B cell (primary cell): ENCODE measurements around the gene C11orf21. TPM values are rescaled to one million over a fixed set of nuclear protein-coding genes. Genes with fewer than 3 reads are reported as not detected.

Experiments used
- ATAC-seq: fragments of 200-7000 bp; cut with Tn5 transposase; one replicate; pipeline ENCODE4 v1.10.0; 2021; ENCODE audit warnings: low read depth, mild to moderate bottlenecking, moderate number of reproducible peaks, moderate library complexity
- CTCF ChIA-PET: fragments of 350-600 bp; sonication (Branson Sonifier 250); formaldehyde crosslinking; loops from one replicate; lab custom pipeline; 2021; ENCODE audit warnings: antibody characterized with exemption, inconsistent platforms; lab: Charles Lee
- POLR2A ChIA-PET: fragments of 350-600 bp; sonication (Branson Sonifier 250); formaldehyde crosslinking; loops from one replicate; lab custom pipeline; 2021; ENCODE audit warnings: antibody characterized with exemption; lab: Charles Lee
- DNase-seq: peaks from one replicate; pipeline ENCODE4 v3.0.0; 2013
- H2AFZ ChIP-seq: 2 replicates; pipeline ENCODE4 v1.6.1; 2012; ENCODE audit warnings: mild to moderate bottlenecking, low read depth, low read length; ENCODE audit not compliant: insufficient read depth, poor library complexity, severe bottlenecking
- H3K27ac ChIP-seq, 2 donors: 1 replicate in 1 of 2; 2 replicates in 1 of 2; pipeline ENCODE4 v1.5.1; 2012 to 2013; ENCODE audit warnings: low read length in 2 of 2, mild to moderate bottlenecking in 2 of 2, moderate library complexity in 1 of 2
- H3K27me3 ChIP-seq, 4 experiments: fragments of 200-600 bp in 1 of 4; sonication (generic) in 1 of 4; replicated peaks in 1 of 4; 1 replicate in 2 of 4; 2 replicates in 2 of 4; pipeline versions ENCODE4 v1.6.1 to v1.7.0; 2013 to 2016; ENCODE audit warnings: low read length in 3 of 4, mild to moderate bottlenecking in 2 of 4, mixed read lengths in 1 of 4, moderate library complexity in 1 of 4; ENCODE audit not compliant: insufficient read depth in 4 of 4, control insufficient read depth in 3 of 4; ENCODE audit errors: control extremely low read depth in 1 of 4
- H3K36me3 ChIP-seq, 2 experiments: replicated peaks in 1 of 2; 1 replicate in 1 of 2; 2 replicates in 1 of 2; pipeline versions ENCODE4 v1.6.1 to v1.7.1; 2013; ENCODE audit warnings: low read length in 1 of 2; ENCODE audit not compliant: insufficient read depth in 2 of 2, control insufficient read depth in 1 of 2; ENCODE audit errors: control extremely low read depth in 1 of 2, extremely low read depth in 1 of 2
- H3K4me1 ChIP-seq, 2 donors: fragments of 200-600 bp in 1 of 2; sonication (generic) in 1 of 2; 1 replicate in 1 of 2; 2 replicates in 1 of 2; pipeline versions ENCODE4 v1.5.1 to v1.6.1; 2013 to 2017; ENCODE audit warnings: low read length in 2 of 2; ENCODE audit not compliant: control insufficient read depth in 2 of 2, insufficient read depth in 2 of 2
- H3K4me2 ChIP-seq: replicated peaks from 2 replicates; pipeline ENCODE3; 2012; ENCODE audit warnings: mild to moderate bottlenecking, low read depth, low read length; ENCODE audit not compliant: poor library complexity, severe bottlenecking
- H3K4me3 ChIP-seq, 5 experiments: fragments of 200-600 bp in 1 of 5; sonication (generic) in 1 of 5; 1 replicate in 3 of 5; 2 replicates in 2 of 5; pipeline versions ENCODE4 v1.5.1 to v1.7.0; 2011 to 2016; ENCODE audit warnings: low read length in 4 of 5, mild to moderate bottlenecking in 4 of 5, low read depth in 2 of 5, control low read depth in 1 of 5, moderate library complexity in 1 of 5; ENCODE audit not compliant: insufficient read depth in 1 of 5; ENCODE audit errors: control extremely low read depth in 1 of 5, extremely low read depth in 1 of 5
- H3K79me2 ChIP-seq: fragments of 200-600 bp; sonication (generic); one replicate; pipeline ENCODE4 v1.6.0; 2016; ENCODE audit warnings: low read length; ENCODE audit not compliant: control insufficient read depth, insufficient read depth
- H3K9ac ChIP-seq: fragments of 200-600 bp; sonication (generic); 2 replicates; pipeline ENCODE4 v1.6.1; 2017; ENCODE audit warnings: mild to moderate bottlenecking, low read length, moderate library complexity
- H3K9me3 ChIP-seq, 3 donors: one replicate each; pipeline versions ENCODE4 v1.6.1 to v1.7.1; 2013; ENCODE audit warnings: low read length in 2 of 3; ENCODE audit not compliant: control insufficient read depth in 2 of 3, insufficient read depth in 1 of 3; ENCODE audit errors: control extremely low read depth in 1 of 3
- H4K20me1 ChIP-seq: 2 replicates; pipeline ENCODE4 v1.6.0; 2012; ENCODE audit warnings: mild to moderate bottlenecking, low read length; ENCODE audit not compliant: insufficient read depth, control insufficient read depth, poor library complexity, severe bottlenecking
- H3K27ac Mint-ChIP-seq: one replicate; pipeline ENCODE4 v1.8.0; 2021; ENCODE audit warnings: mixed read lengths
- H3K27me3 Mint-ChIP-seq: one replicate; pipeline ENCODE4 v1.8.0; 2021; ENCODE audit warnings: mixed read lengths
- H3K4me1 Mint-ChIP-seq: one replicate; pipeline ENCODE4 v1.8.0; 2021; ENCODE audit warnings: mixed read lengths
- H3K4me3 Mint-ChIP-seq: one replicate; pipeline ENCODE4 v1.8.0; 2021; ENCODE audit warnings: mixed read lengths
- H3K9me3 Mint-ChIP-seq: one replicate; pipeline ENCODE4 v1.8.0; 2022; ENCODE audit warnings: mixed read lengths; ENCODE audit not compliant: insufficient read depth
- CTCF ChIP-seq: fragments of 200-600 bp; IDR thresholded peaks from one replicate; pipeline ENCODE4 v1.8.0; 2022; ENCODE audit warnings: antibody characterized with exemption, mild to moderate bottlenecking
- EZH2 ChIP-seq: IDR thresholded peaks from 2 replicates; pipeline ENCODE4 v1.6.1; 2012; ENCODE audit warnings: borderline replicate concordance, low read depth, mild to moderate bottlenecking, moderate library complexity, low read length; ENCODE audit not compliant: insufficient read depth, poor library complexity, severe bottlenecking
- WGBS: methylation state at CpG from one replicate; pipeline ENCODE4 v1.1.5; 2013; ENCODE audit warnings: missing lambda C conversion rate; ENCODE audit not compliant: insufficient coverage; 5-methylcytosine and 5-hydroxymethylcytosine counted together
- intact Hi-C: fragments of 100-400 bp; cut with micrococcal nuclease; formaldehyde crosslinking; loops from one replicate; pipeline ENCODE4 v1.10.0; 2022
- polyA plus RNA-seq: library from polyadenylated mRNA; depleted of rRNA; stranded (reverse); fragments of >200 nt; gene quantifications from 2 replicates; pipeline ENCODE4 v1.2.3, GENCODE V29; 2012
- total RNA-seq, 2 donors: library from RNA; stranded (reverse); fragments of 120-200 nt in 1 of 2; gene quantifications; 1 replicate in 1 of 2; 2 replicates in 1 of 2; pipeline versions ENCODE4 v1.2.3 to v1.2.4, GENCODE V29; 2013 to 2022

Gene C11orf21
- total and polyA plus RNA-seq, 2 donors (not counting 1 experiment from before 2014, with no cell fraction given), result 22.8 to 38.9 TPM

GRCh38 chr11:2325719-2326118 is 24.0 kb upstream of the C11orf21 start:
- H3K4me3 Mint-ChIP-seq, result no peak overlapping the region
- no peak for ATAC-seq
- Histone ChIP-seq H3K9ac (no peak overlapping the region), H3K4me1 (no peaks in the 10 kb centered on the region), H3K36me3 (no peaks in the 10 kb centered on the region), H4K20me1 (no peaks in the 10 kb centered on the region), H3K4me2 (no peak overlapping the region), H3K9me3 (peaks cover 0 to 7% (median 2%) of the 10 kb centered on the region in 3 donors), H3K27me3 (peaks cover 0 to 2% (median 0%) of the 10 kb centered on the region in 4 experiments), H3K79me2 (no peaks in the 10 kb centered on the region), H3K4me3 (no peak overlapping the region), H2AFZ (no peak overlapping the region), H3K27ac (no peak overlapping the region)
- H3K4me1 Mint-ChIP-seq, result no peaks in the 10 kb centered on the region
- peaks cover 24% of the 10 kb centered on the region for H3K27me3 Mint-ChIP-seq
- 100% methylated on average over 1 of the region's 2 CpGs for WGBS
- H3K9me3 Mint-ChIP-seq, result peaks cover 5% of the 10 kb centered on the region
- H3K27ac Mint-ChIP-seq, result no peak overlapping the region
- intact Hi-C loops, result no loop called here
- POLR2A ChIA-PET, result no interaction called here
- TF ChIP-seq CTCF, result no peak
- TF ChIP-seq EZH2, result no peak
- no peak for DNase-seq
- CTCF ChIA-PET, result interaction anchor here (1.1 to 1.6 kb wide), 2 partner anchors 17 to 94 kb away, joined by 4 read pairs; no protein-coding TSS in a partner anchor

GRCh38 chr11:2325123-2325522 is 23.4 kb upstream of the C11orf21 start:
- Mint-ChIP-seq H3K9me3 (peaks cover 5% of the 10 kb centered on the region), H3K27me3 (peaks cover 24% of the 10 kb centered on the region), H3K4me3 (no peak overlapping the region), H3K27ac (no peak overlapping the region), H3K4me1 (no peaks in the 10 kb centered on the region)
- no peak for TF ChIP-seq EZH2
- TF ChIP-seq CTCF, result no peak
- WGBS, result 88% methylated on average over 3 of the region's 4 CpGs
- no peak overlapping the region for H3K4me3 ChIP-seq
- H3K27me3 ChIP-seq, result peaks cover 0 to 2% (median 0%) of the 10 kb centered on the region in 4 experiments
- H3K9ac ChIP-seq, result no peak overlapping the region
- ATAC-seq (no peak), DNase-seq (no peak)
- H3K27ac ChIP-seq, result no peak overlapping the region
- no peaks in the 10 kb centered on the region for H4K20me1 ChIP-seq
- no peak overlapping the region for H3K4me2 ChIP-seq
- peaks cover 0 to 3% (median 0%) of the 10 kb centered on the region in 3 donors for H3K9me3 ChIP-seq
- H3K79me2 ChIP-seq, result no peaks in the 10 kb centered on the region
- no peaks in the 10 kb centered on the region for H3K36me3 ChIP-seq
- ChIA-PET POLR2A (no interaction called here), CTCF (interaction anchor here (1.1 to 1.6 kb wide), 2 partner anchors 18 to 94 kb away, joined by 4 read pairs; no protein-coding TSS in a partner anchor)
- no peaks in the 10 kb centered on the region for H3K4me1 ChIP-seq
- intact Hi-C loops, result no loop called here
- H2AFZ ChIP-seq, result no peak overlapping the region
